22Rv1 (cell line): ENCODE data around the gene HOXB2.

Experiments used
- ZFX ChIP-seq: fragments of 450-650 bp; IDR thresholded peaks from 2 replicates; pipeline ENCODE4 v1.6.1; 2017; ENCODE audit warnings: antibody characterized with exemption, borderline replicate concordance
- TF ChIP-seq, protein P1 (sequence below): fragments of 450-650 bp; IDR thresholded peaks from 2 replicates; pipeline ENCODE4 v1.5.1; 2017; ENCODE audit warnings: mild to moderate bottlenecking

DNA sequence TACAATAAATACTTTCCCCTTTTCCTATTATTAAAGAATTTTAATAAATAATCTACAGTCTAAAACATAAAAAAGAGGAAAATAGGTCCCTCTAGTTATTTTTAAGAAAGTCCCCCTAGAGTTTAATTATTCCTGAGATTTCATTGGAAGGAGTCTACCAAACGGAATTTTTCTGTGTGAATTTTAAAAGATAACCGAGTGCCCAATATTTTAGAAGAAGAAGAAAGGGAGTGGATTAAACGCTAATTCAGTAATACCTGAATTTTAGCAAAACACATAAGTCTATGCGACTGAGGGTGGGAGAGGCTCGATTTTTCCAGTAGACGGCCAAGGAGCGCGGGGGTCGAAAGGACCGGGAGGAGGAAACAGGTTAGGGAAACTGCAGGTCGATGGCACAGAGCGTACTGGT, 2.2 kb downstream of the HOXB2 start:
- TF ChIP-seq, protein P1, sequence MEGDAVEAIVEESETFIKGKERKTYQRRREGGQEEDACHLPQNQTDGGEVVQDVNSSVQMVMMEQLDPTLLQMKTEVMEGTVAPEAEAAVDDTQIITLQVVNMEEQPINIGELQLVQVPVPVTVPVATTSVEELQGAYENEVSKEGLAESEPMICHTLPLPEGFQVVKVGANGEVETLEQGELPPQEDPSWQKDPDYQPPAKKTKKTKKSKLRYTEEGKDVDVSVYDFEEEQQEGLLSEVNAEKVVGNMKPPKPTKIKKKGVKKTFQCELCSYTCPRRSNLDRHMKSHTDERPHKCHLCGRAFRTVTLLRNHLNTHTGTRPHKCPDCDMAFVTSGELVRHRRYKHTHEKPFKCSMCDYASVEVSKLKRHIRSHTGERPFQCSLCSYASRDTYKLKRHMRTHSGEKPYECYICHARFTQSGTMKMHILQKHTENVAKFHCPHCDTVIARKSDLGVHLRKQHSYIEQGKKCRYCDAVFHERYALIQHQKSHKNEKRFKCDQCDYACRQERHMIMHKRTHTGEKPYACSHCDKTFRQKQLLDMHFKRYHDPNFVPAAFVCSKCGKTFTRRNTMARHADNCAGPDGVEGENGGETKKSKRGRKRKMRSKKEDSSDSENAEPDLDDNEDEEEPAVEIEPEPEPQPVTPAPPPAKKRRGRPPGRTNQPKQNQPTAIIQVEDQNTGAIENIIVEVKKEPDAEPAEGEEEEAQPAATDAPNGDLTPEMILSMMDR: no peak
- no peak for TF ChIP-seq ZFX
